Measurements from ENCODE around the gene SMIM1.

Gene SMIM1

GRCh38 chr1:3777647-3778589, 5.4 kb downstream of the SMIM1 start:
- DNase-seq, result no peak

DNA sequence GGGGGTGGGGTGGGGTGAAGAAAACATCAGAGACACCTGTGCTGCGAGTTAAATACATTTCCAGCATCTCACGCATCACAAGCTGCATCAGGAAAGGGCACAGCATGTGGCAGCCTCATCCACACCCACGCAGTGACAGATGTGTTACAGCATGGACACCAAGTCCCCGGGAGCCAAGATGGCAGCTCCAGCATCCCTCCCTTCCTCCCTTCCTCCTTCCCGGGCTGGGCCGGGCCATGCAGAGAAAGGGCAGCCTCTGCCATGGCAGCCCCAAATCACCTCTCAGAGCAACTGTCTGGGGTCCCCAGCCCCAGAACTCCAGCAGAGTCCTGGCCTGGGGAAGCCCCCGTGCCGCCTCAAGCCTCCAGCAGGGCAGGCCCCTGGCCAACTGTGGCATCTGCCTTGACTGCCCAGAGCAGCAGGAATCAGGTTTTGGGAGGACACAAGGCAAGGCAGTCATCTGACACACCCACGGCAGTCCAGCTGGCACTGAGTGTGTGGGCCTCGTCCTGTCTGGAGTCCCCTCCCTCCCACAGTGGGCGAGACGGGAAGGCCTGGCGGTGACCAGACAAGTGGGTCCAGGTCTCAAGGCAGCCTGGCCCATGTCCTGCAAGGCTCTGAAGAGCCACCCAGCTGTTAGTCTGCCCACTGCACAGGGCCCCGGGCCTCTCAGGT, 6.2 kb downstream of the SMIM1 start:
- DNase-seq, result no peak

DNA sequence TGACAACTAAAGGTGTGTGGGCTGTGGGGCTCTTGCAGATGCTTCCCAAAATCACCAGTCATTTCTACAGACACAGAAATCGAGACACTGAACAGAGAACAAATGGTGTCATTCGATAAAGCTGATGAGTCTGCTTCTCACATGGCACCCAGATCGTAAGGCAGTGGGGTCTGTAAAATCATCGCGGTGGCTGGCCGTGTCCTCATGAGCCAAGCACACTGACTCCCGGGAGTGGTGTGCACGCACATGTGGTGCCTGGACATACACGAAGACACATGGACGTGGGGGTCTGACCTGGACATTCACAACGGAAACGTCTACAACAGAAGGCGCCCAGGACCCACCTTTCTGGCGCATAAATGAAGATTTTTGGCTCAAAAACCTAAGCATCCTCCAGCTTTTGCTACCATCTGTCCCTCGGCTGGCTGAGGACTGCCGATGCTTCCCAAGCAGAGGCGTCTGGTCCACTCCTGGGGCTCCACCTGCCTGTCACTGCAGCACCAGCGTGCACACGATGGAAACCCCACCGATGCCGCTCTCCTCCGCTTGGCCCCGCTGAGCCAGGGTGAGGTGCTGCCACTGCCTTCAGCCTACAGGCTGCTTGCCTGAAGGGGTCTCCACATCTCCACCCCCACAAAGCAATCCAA, 6.8 kb downstream of the SMIM1 start:
- DNase-seq, result no peak

GRCh38 chr1:3779912-3780416, 7.4 kb downstream of the SMIM1 start:
- no peak for DNase-seq

GRCh38 chr1:3780901-3781300, 8.4 kb downstream of the SMIM1 start:
- no peak for DNase-seq

DNA sequence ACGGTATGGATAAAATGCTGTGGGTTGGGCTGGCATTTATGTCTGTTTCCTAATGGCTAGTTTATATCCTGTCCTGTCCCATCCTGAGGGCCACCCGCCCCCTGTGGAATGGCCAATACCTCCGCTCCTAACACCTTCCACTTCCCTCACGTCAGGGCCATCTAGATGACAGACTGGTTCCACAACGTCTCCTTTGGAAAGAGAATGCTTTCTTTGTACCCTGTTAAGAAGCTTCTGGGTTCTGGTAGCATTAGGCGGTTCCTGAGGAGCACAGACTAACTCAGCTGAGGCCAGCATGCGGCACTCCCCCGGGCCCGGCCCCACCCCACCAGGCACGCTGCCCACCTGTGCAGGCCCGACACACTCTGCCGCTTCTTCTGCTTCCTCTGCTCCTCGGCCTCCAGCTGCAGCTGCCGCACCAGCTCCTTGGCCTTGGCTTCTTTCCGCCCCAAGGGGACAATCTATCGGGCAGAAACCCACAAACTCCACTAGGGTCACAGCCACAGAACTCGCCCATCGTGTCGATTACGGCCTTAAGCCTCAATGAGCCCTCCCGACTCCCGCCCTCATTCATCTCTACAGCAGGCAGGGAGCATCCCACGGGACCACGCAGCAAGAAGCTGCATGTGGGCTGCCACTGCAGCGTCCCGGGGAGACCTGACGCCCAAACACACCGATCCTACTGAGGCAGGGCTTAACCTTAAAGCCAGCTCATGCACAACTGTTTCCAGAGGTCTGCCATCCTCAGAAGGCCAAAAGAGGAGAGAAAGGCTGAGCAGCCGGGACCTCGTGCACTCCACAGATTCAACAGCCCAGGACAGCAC, 11.3 kb downstream of the SMIM1 start:
- no peak for DNase-seq

- no peak for DNase-seq
These were observed 12.5 kb downstream of the SMIM1 start for GRCh38 chr1:3785045-3785444.

- DNase-seq, result no peak
These were observed 13.1 kb downstream of the SMIM1 start for GRCh38 chr1:3785456-3786157.

DNA sequence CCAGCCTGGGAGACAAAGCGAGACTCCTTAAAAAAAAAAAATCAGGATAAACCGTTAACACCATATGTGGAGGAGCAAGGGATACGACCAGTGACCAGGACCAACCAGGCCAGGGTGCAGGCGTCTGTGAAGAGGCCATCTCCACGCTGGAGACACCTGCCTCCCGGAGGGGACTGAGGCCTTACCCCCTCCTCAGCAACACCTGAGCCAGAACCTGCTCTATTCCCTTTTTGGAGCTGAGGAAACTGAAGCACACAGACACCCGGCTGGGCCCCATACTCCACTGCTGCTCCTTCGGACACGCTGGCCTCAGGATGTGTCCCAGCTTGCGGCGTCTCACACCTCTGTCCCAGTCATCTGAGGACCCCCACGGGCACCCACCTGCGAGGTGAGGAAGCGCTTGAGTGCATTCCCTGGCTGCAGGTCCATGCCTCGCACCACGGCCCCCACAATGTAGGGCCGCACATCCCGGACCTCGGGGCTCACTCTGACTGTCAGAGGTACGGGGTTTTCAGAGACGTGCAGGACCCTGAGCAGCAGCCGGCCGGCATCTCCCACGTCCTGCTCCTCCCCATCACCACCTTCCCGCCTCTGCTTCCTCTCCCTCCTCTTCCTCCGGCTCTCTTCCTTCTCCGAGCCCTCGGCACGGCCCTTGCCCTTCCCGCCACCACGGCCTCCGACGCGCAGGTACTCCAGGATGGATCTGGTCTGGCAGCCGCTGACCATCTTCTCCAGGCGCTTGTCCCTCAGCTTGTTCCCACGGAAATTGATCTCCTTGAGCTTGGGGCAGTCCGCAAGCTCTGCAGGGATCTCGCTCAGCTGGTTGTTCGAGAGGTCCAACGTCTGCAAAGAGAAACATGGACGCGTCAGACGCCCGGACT, 14.2 kb downstream of the SMIM1 start:
- DNase-seq, result no peak

- no peak for DNase-seq
These were observed 14.8 kb downstream of the SMIM1 start for GRCh38 chr1:3787349-3787715.

DNA sequence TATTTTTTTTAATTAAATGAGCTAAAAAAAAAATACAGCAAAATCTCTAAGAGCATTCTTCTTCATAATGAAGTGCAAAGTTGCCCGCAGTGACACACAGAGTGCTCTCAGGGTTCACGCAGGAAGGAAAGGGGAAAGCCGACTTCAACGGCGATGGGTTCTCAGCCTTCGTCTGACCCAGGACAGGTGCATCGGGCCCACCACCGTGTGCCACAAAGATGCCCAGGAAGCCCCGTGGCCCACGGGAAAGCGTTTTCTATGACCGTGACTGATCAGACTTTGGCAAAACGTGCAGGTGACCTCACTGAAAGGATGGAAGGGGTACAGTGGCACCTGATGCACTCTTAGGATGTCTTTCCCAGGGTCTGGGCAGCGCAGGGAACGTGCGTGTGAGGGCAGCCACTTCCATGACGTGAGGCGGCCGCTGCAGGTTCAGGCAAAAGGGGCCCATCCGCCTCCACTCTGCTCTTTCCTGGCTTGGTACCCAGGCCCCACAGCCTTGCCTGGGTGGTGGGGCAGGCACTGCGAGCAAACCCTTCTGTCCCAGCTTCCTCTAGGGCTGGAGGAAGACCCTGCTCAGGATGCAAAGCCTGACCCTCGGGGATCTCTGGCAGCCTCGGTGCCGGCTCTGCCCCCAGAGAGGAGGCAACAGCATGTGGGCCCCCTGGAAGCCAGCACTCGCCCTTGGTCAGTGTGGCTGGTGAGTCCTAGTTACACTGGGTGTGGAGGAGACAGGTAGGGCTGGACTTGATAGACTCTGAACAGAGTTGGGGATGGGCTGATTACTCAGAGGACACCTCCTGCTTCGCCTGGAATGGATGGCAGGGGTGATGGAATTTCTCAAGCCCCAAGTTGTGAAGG, 15.4 kb downstream of the SMIM1 start:
- DNase-seq, result no peak

- DNase-seq, result no peak
These were observed 16.3 kb downstream of the SMIM1 start for GRCh38 chr1:3788756-3789420.

DNA sequence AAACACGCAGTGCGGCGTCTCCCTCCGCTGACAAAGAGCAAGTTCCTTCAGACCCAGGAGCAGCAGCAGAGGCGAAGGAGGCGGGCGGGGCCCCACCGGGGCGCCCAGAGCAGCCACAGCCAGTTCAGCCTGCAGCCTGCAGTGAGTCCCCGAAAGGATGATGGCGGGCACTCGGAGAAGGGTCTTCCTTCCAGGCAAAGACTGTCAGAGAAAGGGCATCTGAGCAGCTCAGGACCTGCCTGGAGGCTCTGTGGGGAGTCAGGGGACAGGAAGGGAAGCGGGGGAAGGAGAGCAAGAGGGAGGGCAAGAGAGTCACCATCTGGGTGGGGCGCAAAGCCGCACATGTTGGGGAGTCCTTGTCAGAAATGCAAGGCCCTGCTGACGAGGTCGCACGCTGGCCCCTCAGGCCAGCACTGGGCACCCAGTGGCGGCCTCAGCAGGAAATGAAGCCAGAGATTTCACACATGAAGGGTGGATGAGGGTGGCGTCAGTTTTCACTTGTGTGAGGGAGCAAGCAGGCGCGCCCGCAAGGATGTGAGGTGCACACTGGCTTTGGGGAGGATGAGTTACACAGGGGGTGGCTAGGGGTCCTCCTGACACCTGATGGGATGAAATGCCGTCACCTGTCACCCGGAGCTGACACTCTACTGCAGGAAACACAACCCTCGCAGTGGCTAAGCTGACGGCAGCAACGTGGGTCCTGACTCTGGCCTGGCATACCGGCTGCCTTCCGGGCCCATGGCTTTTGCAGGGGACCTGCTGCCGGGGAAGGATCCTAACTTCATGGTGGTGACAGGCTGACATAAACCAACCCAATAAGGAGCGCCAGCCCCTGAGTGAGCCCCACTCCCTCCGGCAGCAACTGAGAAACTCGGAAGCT, 17.1 kb downstream of the SMIM1 start:
- no peak for DNase-seq

- no peak for DNase-seq
These were observed 18.0 kb downstream of the SMIM1 start for GRCh38 chr1:3790500-3790923.

- no peak for DNase-seq
These were observed 18.4 kb downstream of the SMIM1 start for GRCh38 chr1:3790952-3791351.

- DNase-seq, result no peak
These were observed 23.1 kb downstream of the SMIM1 start for GRCh38 chr1:3795453-3796214.
